Activated CD8-positive, alpha-beta memory T cell treated with anti-CD3 and anti-CD28 coated beads, Interleukin-2, amount 50 U/mL, for 4 hours (primary cell): Measurements from ENCODE around the gene CYSRT1.
"Not testable (repeated sequence)": the region's sequence is repeated elsewhere in the genome, so short reads cannot be mapped to it uniquely, and the experiment has no call there.

ENCODE experiments used
- DNase-seq: peaks from one replicate; pipeline ENCODE4 v3.0.0-alpha.2; 2020

The CYSRT1 gene

GRCh38 chr9:137253717-137254623 is 29.0 kb downstream of the CYSRT1 start:
- no peak for DNase-seq

- DNase-seq = peak; percentile 97
These were observed 29.9 kb downstream of the CYSRT1 start, which contains the start of gene NELFB for GRCh38 chr9:137254624-137255447. Gene NELFB, plus strand, starts transcription at chr9:137255327.

GRCh38 chr9:137255448-137256114 is 30.6 kb downstream of the CYSRT1 start:
- DNase-seq = no peak

GRCh38 chr9:137256362-137256761 is 31.4 kb downstream of the CYSRT1 start:
- DNase-seq = no peak

- no peak for DNase-seq
These were observed 31.9 kb downstream of the CYSRT1 start for GRCh38 chr9:137256856-137257255.

GRCh38 chr9:137262173-137262908 is 37.4 kb downstream of the CYSRT1 start:
- DNase-seq = not testable (repeated sequence)

GRCh38 chr9:137262909-137263285 is 37.9 kb downstream of the CYSRT1 start:
- DNase-seq = no peak

GRCh38 chr9:137263506-137263905 is 38.5 kb downstream of the CYSRT1 start:
- DNase-seq = no peak

GRCh38 chr9:137264067-137264466 is 39.1 kb downstream of the CYSRT1 start:
- no peak for DNase-seq

- DNase-seq = no peak
These were observed 40.7 kb downstream of the CYSRT1 start for GRCh38 chr9:137265496-137266161.

GRCh38 chr9:137266162-137266527 is 41.2 kb downstream of the CYSRT1 start:
- DNase-seq = no peak

GRCh38 chr9:137266585-137267453 is 41.8 kb downstream of the CYSRT1 start:
- peak; percentile 15 for DNase-seq

- no peak for DNase-seq
These were observed 43.0 kb downstream of the CYSRT1 start for GRCh38 chr9:137267933-137268355.

- DNase-seq = no peak
These were observed 43.7 kb downstream of the CYSRT1 start for GRCh38 chr9:137268538-137269201.

GRCh38 chr9:137269231-137269772 is 44.3 kb downstream of the CYSRT1 start:
- no peak for DNase-seq

- no peak for DNase-seq
These were observed 46.1 kb downstream of the CYSRT1 start for GRCh38 chr9:137270929-137271695.

- no peak for DNase-seq
These were observed 46.7 kb downstream of the CYSRT1 start for GRCh38 chr9:137271696-137272076.

- no peak for DNase-seq
These were observed 47.5 kb downstream of the CYSRT1 start for GRCh38 chr9:137272241-137273094.
